GM18868 (cell line): ENCODE measurements around the gene HNRNPH1.

ENCODE experiments used
- ATAC-seq: cut with Tn5 transposase; IDR thresholded peaks from one replicate; pipeline ENCODE4 v1.9.1; 2021; ENCODE audit warnings: mild to moderate bottlenecking, moderate library complexity; ENCODE audit not compliant: unreplicated experiment

The HNRNPH1 gene

GRCh38 chr5:179606071-179606909 is 17.2 kb downstream of the HNRNPH1 start:
- no peak for ATAC-seq

GRCh38 chr5:179605026-179605833 is 18.2 kb downstream of the HNRNPH1 start:
- no peak for ATAC-seq

GRCh38 chr5:179603308-179603707 is 20.2 kb downstream of the HNRNPH1 start:
- no peak for ATAC-seq

- no peak for ATAC-seq
Measured at GRCh38 chr5:179601871-179602625, 21.4 kb downstream of the HNRNPH1 start.

- no peak for ATAC-seq
Measured at GRCh38 chr5:179599973-179600372, 23.5 kb downstream of the HNRNPH1 start.

- ATAC-seq, result no peak
Measured at GRCh38 chr5:179599566-179599965, 23.9 kb downstream of the HNRNPH1 start.

- no peak for ATAC-seq
Measured at GRCh38 chr5:179599100-179599499, 24.4 kb downstream of the HNRNPH1 start.

- ATAC-seq, result no peak
Measured at GRCh38 chr5:179596421-179596820, 27.1 kb downstream of the HNRNPH1 start.

GRCh38 chr5:179595916-179596315 is 27.6 kb downstream of the HNRNPH1 start:
- no peak for ATAC-seq

GRCh38 chr5:179588166-179588565 is 35.3 kb downstream of the HNRNPH1 start:
- no peak for ATAC-seq

GRCh38 chr5:179585941-179586401 is 37.5 kb downstream of the HNRNPH1 start:
- ATAC-seq, result no peak

- no peak for ATAC-seq
Measured at GRCh38 chr5:179577286-179577960, 46.0 kb downstream of the HNRNPH1 start.

GRCh38 chr5:179572386-179572785 is 51.1 kb downstream of the HNRNPH1 start:
- ATAC-seq, result no peak

- no peak for ATAC-seq
Measured at GRCh38 chr5:179568721-179569120, 54.8 kb downstream of the HNRNPH1 start.

GRCh38 chr5:179564526-179564925 is 58.9 kb downstream of the HNRNPH1 start:
- ATAC-seq, result no peak
